Measurements from ENCODE around the gene HOXD10. TPM values are rescaled to one million over a fixed set of nuclear protein-coding genes. Genes with fewer than 3 reads are reported as not detected.
A peak's percentile ranks its signal among the peaks of the same experiment; 100 is the strongest.

The HOXD10 gene
- total and polyA plus RNA-seq, 2 of the 13 experiments (the other 11 are each of a cell fraction or from before 2014, with no cell fraction given) = not detected

DNA sequence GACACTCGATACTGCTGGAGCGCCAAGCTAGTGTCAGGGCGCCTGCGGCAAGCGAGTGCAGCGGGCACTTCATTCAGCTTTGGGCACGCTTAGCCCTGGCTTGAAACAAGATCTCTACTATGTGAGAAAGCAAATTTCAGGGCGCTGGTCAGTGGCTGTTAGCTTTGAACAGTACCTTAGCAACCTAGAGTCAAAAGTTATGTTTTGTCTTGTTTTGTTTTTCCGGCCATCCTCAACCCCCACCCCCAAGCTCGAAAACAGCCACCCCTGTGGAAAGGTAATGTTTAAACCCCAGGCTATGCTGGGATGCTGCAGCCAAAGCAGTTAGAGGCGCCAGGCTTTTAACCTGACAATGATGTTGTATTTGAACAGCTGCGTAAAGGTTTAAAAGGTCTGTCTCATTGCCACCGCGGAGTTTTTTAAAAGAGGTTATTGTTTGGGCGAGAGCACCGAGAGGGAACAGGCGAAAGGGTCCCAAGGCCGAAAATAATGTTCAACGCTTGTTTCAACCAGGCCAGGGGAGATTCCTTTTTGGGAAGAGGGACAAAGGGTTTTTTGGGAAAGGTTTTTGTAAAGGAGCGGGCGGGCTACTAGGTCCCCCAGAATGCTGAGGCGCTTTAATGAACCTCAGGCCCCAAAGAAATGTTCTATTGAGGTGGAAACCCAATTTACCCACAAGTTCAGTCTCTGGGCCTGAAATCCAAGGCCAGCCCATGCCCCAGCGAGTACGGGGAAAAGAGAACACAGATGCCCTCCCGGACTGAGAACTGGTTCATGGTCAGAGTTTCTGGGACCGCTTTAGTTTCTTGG is 2.3 kb upstream of the HOXD10 start:
- peaks cover 24 to 96% of the 10 kb centered on the region in 2 experiments; a peak in 4 of 5 replicates for H3K27me3 ChIP-seq (ENCODE audit: control insufficient read depth in 1 of 2, insufficient read depth in 2 of 2, low read length in 2 of 2)
- no peak overlapping the region for H3K4me3 ChIP-seq (replicated peaks in 1 of 3; ENCODE audit: insufficient read depth in 1 of 3, low read depth in 2 of 3, low read length in 3 of 3)
- peak; percentile 24 for ATAC-seq
- H3K9me3 ChIP-seq (ENCODE audit: low read length) = no peaks in the 10 kb centered on the region
- POLR2A ChIA-PET = no interaction called here
- no peak overlapping the region for H2AFZ ChIP-seq (ENCODE audit: low read length)
- peaks cover 14% of the 10 kb centered on the region for H3K4me1 ChIP-seq (ENCODE audit: insufficient read depth, low read length)
- no peak overlapping the region for H3K27ac ChIP-seq (ENCODE audit: extremely low read length, insufficient read depth, low read length)
- WGBS (ENCODE audit: low lambda C conversion rate) = 23% methylated on average over 20 of the region's 26 CpGs
- no peak for FAIRE-seq
- H4K20me1 ChIP-seq (ENCODE audit: insufficient read depth, low read length) = no peaks in the 10 kb centered on the region
- intact Hi-C loops (cut with micrococcal nuclease; ENCODE audit: unreplicated experiment) (loop anchor here (5.0 kb wide), 2 partner anchors 523 to 1033 kb away; no protein-coding TSS in a partner anchor), in situ Hi-C loops (cut with HindIII; ENCODE audit: extremely low pct_ligation_motif_present, low pct_unique_long_range_greater_than_20kb) (no loop called here)
- H3K36me3 ChIP-seq (replicated peaks in 1 of 2; ENCODE audit: control insufficient read depth in 1 of 2, insufficient read depth in 2 of 2, low read length in 2 of 2) = no peaks in the 10 kb centered on the region
- CTCF ChIA-PET (ENCODE audit: low intra/inter-chr PET ratio, low total read pairs) = no interaction called here
- no peaks in the 10 kb centered on the region for H3K79me2 ChIP-seq (ENCODE audit: insufficient read depth, low read length)
- DNase-seq (ENCODE audit: low spot score) = peak; percentile 45
- no TSS peak for BruUV-seq (replicated peaks)
- H3K9ac ChIP-seq (ENCODE audit: insufficient read depth, low read depth, low read length) = no peak overlapping the region
- 0 out of 2 replicates have a peak overlapping the region, but pooled peaks have one; percentile 5 for H3K4me2 ChIP-seq (ENCODE audit: low read depth, low read length)
- TF ChIP-seq, protein P1, sequence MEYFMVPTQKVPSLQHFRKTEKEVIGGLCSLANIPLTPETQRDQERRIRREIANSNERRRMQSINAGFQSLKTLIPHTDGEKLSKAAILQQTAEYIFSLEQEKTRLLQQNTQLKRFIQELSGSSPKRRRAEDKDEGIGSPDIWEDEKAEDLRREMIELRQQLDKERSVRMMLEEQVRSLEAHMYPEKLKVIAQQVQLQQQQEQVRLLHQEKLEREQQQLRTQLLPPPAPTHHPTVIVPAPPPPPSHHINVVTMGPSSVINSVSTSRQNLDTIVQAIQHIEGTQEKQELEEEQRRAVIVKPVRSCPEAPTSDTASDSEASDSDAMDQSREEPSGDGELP (IDR thresholded peaks at IDR 0.05; ENCODE audit: borderline replicate concordance, low read depth) = peak; percentile 73
- TF ChIP-seq ZFX (CRISPR knock-in tag; IDR thresholded peaks at IDR 0.05; ENCODE audit: low read depth) (no peak), RELA (CRISPR knock-in tag; IDR thresholded peaks at IDR 0.05) (no peak), SOX6 (IDR thresholded peaks at IDR 0.05) (no peak), SOX6 (CRISPR knock-in tag; IDR thresholded peaks at IDR 0.05) (peak; percentile 51; the same call in 1 of the 2 replicates), EP300 (IDR thresholded peaks at IDR 0.05; ENCODE audit: low read depth in 2 of 2, low read length in 2 of 2) (peak in 1 of 2 experiments; percentile 5; a peak in 1 of 4 replicates), EP300 (CRISPR knock-in tag; IDR thresholded peaks at IDR 0.05; ENCODE audit: borderline replicate concordance) (no peak), TOPORS (CRISPR knock-in tag; IDR thresholded peaks at IDR 0.05) (no peak), ZKSCAN5 (CRISPR knock-in tag; IDR thresholded peaks at IDR 0.05) (no peak), KIAA2018 (CRISPR knock-in tag; IDR thresholded peaks at IDR 0.05; ENCODE audit: borderline replicate concordance) (no peak), CBX2 (IDR thresholded peaks at IDR 0.05; ENCODE audit: low read depth, low read length) (no peak; the same call in 1 of the 2 replicates), CBX2 (CRISPR knock-in tag; IDR thresholded peaks at IDR 0.05; ENCODE audit: low read depth) (0 out of 2 replicates have a peak, but pooled peaks have one; percentile 20), ZNF550 (CRISPR knock-in tag; IDR thresholded peaks at IDR 0.05; ENCODE audit: borderline replicate concordance) (no peak), MNT (IDR thresholded peaks at IDR 0.05) (no peak)

Data from HepG2 (cell line).